HFFc6 (cell line): Measurements from ENCODE around the gene SFXN4. TPM values are rescaled to one million over a fixed set of nuclear protein-coding genes. Genes with fewer than 3 reads are reported as not detected.

ENCODE experiments used
- DNase-seq: peaks from one replicate; pipeline ENCODE4 v3.0.0-alpha.2; 2018
- H3K27ac Mint-ChIP-seq: 2 replicates; pipeline ENCODE4 v1.8.0; 2020; ENCODE audit warnings: mild to moderate bottlenecking, mixed read lengths
- H3K27me3 Mint-ChIP-seq: 2 replicates; pipeline ENCODE4 v1.8.0; 2021; ENCODE audit warnings: mild to moderate bottlenecking, moderate library complexity, mixed read lengths; ENCODE audit not compliant: insufficient read depth
- H3K36me3 Mint-ChIP-seq: 2 replicates; pipeline ENCODE4 v1.8.0; 2021; ENCODE audit warnings: low read depth, mixed read lengths
- H3K4me1 Mint-ChIP-seq: 2 replicates; pipeline ENCODE4 v1.8.0; 2020; ENCODE audit warnings: low read depth, mixed read lengths
- H3K4me3 Mint-ChIP-seq: 2 replicates; pipeline ENCODE4 v1.8.0; 2020; ENCODE audit warnings: mild to moderate bottlenecking, moderate library complexity, mixed read lengths
- H3K9me3 Mint-ChIP-seq: 2 replicates; pipeline ENCODE4 v1.8.0; 2020; ENCODE audit warnings: mild to moderate bottlenecking, mixed read lengths
- CTCF ChIP-seq: fragments of 200-600 bp; sonication (generic); IDR thresholded peaks from 2 replicates; pipeline ENCODE4 v1.5.0; 2021; ENCODE audit warnings: antibody characterized with exemption, mild to moderate bottlenecking
- long read RNA-seq: library from polyadenylated mRNA; unstranded; transcript quantifications from one replicate; pipeline ENCODE4 v2.0.0, GENCODE V29; 2019
- total RNA-seq, 6 experiments: library from RNA; stranded (reverse); fragmentation: NEBNext Ultra II Directional; extraction: Animal tissue kit (Norgen Biotek cat#: 25700); gene quantifications; 2 replicates in 1 of 6; 3 replicates in 5 of 6; pipeline ENCODE4 v1.2.3, GENCODE V29; 2021

Gene SFXN4
- 10 to 100 TPM; 10.9 to 18.5 (median 14.2) TPM for total RNA-seq
- long read RNA-seq, transcript SFXN4-201 (14 exons, 1,363 nt) = major isoform, 11 of 20 reads
- long read RNA-seq, partial matches to known transcripts = 0 of 20 reads
- long read RNA-seq, other reads (novel, unspliced or antisense) = 9 of 20 reads

- H3K27ac Mint-ChIP-seq = peak within 1 kb of the TSS; percentile 87
- H3K27me3 Mint-ChIP-seq = peaks cover 1% of the 10 kb centered on the region; the same call in 1 of the 2 replicates
- peak; percentile 38 for DNase-seq
- peak within 1 kb of the TSS; percentile 88 for H3K4me3 Mint-ChIP-seq
- peaks cover 21% of the 10 kb centered on the region for H3K4me1 Mint-ChIP-seq
- H3K36me3 Mint-ChIP-seq = peaks cover 23% of the 10 kb centered on the region
- peak; percentile 41; the same call in 1 of the 2 replicates for TF ChIP-seq CTCF
- H3K9me3 Mint-ChIP-seq = no peaks in the 10 kb centered on the region
Observed at GRCh38 chr10:119165171-119166117, at the start of gene SFXN4. Gene SFXN4, minus strand, starts transcription at chr10:119165714. Its CDS starts 67 bp downstream, at chr10:119165647.

- Mint-ChIP-seq H3K9me3 (no peaks in the 10 kb centered on the region), H3K36me3 (no peaks in the 10 kb centered on the region), H3K4me3 (peak overlapping the region; percentile 76), H3K27ac (peak overlapping the region; percentile 74), H3K4me1 (peaks cover 55% of the 10 kb centered on the region), H3K27me3 (no peaks in the 10 kb centered on the region; the same call in 1 of the 2 replicates)
- no peak for DNase-seq
- no peak for TF ChIP-seq CTCF
Observed at GRCh38 chr10:119211625-119212441, 46.3 kb upstream of the SFXN4 start.

- peaks cover 58% of the 10 kb centered on the region for H3K4me1 Mint-ChIP-seq
- DNase-seq = peak; percentile 75
- H3K27ac Mint-ChIP-seq = peak overlapping the region; percentile 74
Observed at GRCh38 chr10:119211176-119211575, 45.7 kb upstream of the SFXN4 start.

GRCh38 chr10:119210633-119211032, 45.1 kb upstream of the SFXN4 start:
- Mint-ChIP-seq H3K4me3 (peak overlapping the region; percentile 76), H3K36me3 (no peaks in the 10 kb centered on the region), H3K27ac (peak overlapping the region; percentile 74), H3K9me3 (no peaks in the 10 kb centered on the region), H3K4me1 (peaks cover 56% of the 10 kb centered on the region), H3K27me3 (no peaks in the 10 kb centered on the region; the same call in 1 of the 2 replicates)
- TF ChIP-seq CTCF = no peak
- no peak for DNase-seq

More at GRCh38 chr10:119211176-119211575, 45.7 kb upstream of the SFXN4 start:
- TF ChIP-seq CTCF = no peak
- no peaks in the 10 kb centered on the region for H3K36me3 Mint-ChIP-seq
- no peaks in the 10 kb centered on the region; the same call in 1 of the 2 replicates for H3K27me3 Mint-ChIP-seq
- peak overlapping the region; percentile 76 for H3K4me3 Mint-ChIP-seq
- H3K9me3 Mint-ChIP-seq = no peaks in the 10 kb centered on the region

- DNase-seq = no peak
- Mint-ChIP-seq H3K27me3 (no peaks in the 10 kb centered on the region; the same call in 1 of the 2 replicates), H3K27ac (peak overlapping the region; percentile 86), H3K4me1 (peaks cover 55% of the 10 kb centered on the region), H3K36me3 (no peaks in the 10 kb centered on the region), H3K4me3 (peak overlapping the region; percentile 98), H3K9me3 (no peaks in the 10 kb centered on the region)
- no peak; the same call in none of the 2 replicates for TF ChIP-seq CTCF
Observed at GRCh38 chr10:119209736-119210355, 44.3 kb upstream of the SFXN4 start.
